Measurements from ENCODE around the gene GTF2A1.
A peak's percentile ranks its signal among the peaks of the same experiment; 100 is the strongest.

GTF2A1 gene

DNA sequence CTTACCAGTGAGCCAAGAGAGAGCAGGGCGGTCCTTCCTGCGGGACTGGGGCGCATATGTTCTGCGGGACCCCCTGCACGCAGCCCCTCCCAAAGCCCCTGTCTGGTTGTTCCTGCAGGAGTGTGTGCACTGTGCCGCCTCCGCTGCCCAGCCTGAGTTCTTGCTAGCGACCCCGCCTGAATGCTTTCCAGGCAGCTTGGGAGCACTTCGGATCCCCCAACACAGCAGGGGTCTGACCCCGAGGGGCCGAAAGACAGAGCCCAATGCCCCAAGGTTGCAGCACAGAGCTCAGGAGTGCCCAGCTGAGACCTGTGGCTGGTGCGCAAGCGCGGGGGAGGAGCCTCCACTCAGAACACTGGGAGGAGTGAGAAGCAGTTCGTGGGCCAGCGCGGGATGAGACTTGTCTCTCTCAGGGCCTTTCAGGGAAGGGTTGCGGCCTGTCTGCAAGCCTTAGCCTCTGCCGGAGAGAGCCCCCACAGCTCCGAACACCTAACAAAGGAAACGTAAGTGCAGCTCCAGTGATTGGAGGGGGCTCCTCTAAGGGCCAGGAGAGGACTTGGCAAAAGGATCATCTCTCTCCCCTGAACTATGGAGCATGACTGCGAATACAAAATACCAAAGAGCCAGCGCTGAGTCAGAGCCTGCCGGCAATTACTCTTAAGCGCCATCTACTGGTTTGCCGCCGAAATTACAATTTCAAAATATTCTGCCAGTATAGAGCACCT lies 50.5 kb downstream of the GTF2A1 start:
- peak overlapping the region; percentile 60 to 83 for H2BK12ac ChIP-seq (ENCODE audit: low read length in 2 of 2)
- peak overlapping the region; percentile 77 to 88 for H3K4ac ChIP-seq (ENCODE audit: low read depth in 1 of 2, low read length in 2 of 2)
- under 1% methylated on average over 28 of the region's 28 CpGs for WGBS
- peak overlapping the region; percentile 95 to 99 for H3K18ac ChIP-seq (ENCODE audit: low read depth in 1 of 2, low read length in 2 of 2)
- H2AK5ac ChIP-seq (ENCODE audit: low read length, severe bottlenecking): no peak overlapping the region
- peak overlapping the region; percentile 98 for H2AFZ ChIP-seq (ENCODE audit: low read depth, low read length)
- H3K36me3 ChIP-seq (ENCODE audit: control insufficient read depth in 1 of 2, insufficient read depth in 2 of 2, low read depth in 1 of 2, low read length in 2 of 2): peaks cover 0 to 4% of the 10 kb centered on the region in 2 experiments
- H4K91ac ChIP-seq (ENCODE audit: low read length): peak overlapping the region; percentile 89
- peak overlapping the region; percentile 85 for H3K9ac ChIP-seq (ENCODE audit: low read length)
- peak overlapping the region in 1 of 2 experiments; percentile 23 for H3K23ac ChIP-seq (ENCODE audit: low read length in 2 of 2)
- no peaks in the 10 kb centered on the region for H3K27me3 ChIP-seq (ENCODE audit: control insufficient read depth in 1 of 2, insufficient read depth in 1 of 2, low read length in 2 of 2)
- DNase-seq: peak; percentile 92
- H4K8ac ChIP-seq (ENCODE audit: low read length): peak overlapping the region; percentile 98
- H3K4me2 ChIP-seq (ENCODE audit: low read length, poor library complexity, severe bottlenecking): peak overlapping the region; percentile 74
- H2BK15ac ChIP-seq (ENCODE audit: low read depth, poor library complexity, severe bottlenecking): peak overlapping the region; percentile 100
- peak overlapping the region; percentile 99 for H3K27ac ChIP-seq (ENCODE audit: low read length, poor library complexity, severe bottlenecking)
- H3K4me3 ChIP-seq (ENCODE audit: insufficient read depth in 1 of 2, low read depth in 1 of 2, low read length in 2 of 2): peak overlapping the region; percentile 61 to 82
- H3K9me3 ChIP-seq (ENCODE audit: control insufficient read depth, low read length): no peaks in the 10 kb centered on the region
- H2BK120ac ChIP-seq (ENCODE audit: low read depth, low read length): no peak overlapping the region
- H3K4me1 ChIP-seq (ENCODE audit: control insufficient read depth, insufficient read depth, low read depth, low read length): peaks cover 6% of the 10 kb centered on the region
- H2BK5ac ChIP-seq (ENCODE audit: low read depth, low read length, poor library complexity, severe bottlenecking): peak overlapping the region; percentile 35
- H3K79me1 ChIP-seq (replicated peaks; ENCODE audit: low read length, poor library complexity, severe bottlenecking): peaks cover 2% of the 10 kb centered on the region
- H3K14ac ChIP-seq (ENCODE audit: low read length in 2 of 2): peak overlapping the region in 1 of 2 experiments; percentile 94

DNA sequence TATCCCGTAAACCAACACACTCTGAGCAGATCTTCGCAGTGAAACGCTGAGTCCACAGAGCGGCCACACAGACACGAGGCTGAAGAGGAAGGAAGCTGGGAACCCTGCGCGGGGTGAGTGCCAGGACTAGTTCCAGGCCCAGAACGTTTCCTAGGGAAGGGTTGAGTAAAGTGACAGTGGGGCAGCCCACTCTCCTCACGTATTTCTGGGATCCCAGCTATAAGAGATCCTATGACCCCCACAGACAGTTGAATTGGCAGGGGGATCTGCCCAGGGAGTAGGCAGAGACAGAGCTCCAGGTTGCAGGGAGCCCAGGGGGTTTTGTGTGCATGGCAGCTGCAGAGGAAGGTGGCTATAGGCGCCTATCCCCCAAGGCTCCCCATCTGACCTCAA lies 51.1 kb downstream of the GTF2A1 start:
- Histone ChIP-seq H3K27me3 (ENCODE audit: control insufficient read depth in 1 of 2, insufficient read depth in 1 of 2, low read length in 2 of 2) (no peaks in the 10 kb centered on the region), H3K14ac (ENCODE audit: low read length in 2 of 2) (peak overlapping the region in 1 of 2 experiments; percentile 94), H3K9me3 (ENCODE audit: control insufficient read depth, low read length) (no peaks in the 10 kb centered on the region), H3K4me2 (ENCODE audit: low read length, poor library complexity, severe bottlenecking) (peak overlapping the region; percentile 74), H3K4me1 (ENCODE audit: control insufficient read depth, insufficient read depth, low read depth, low read length) (peaks cover 6% of the 10 kb centered on the region), H2BK15ac (ENCODE audit: low read depth, poor library complexity, severe bottlenecking) (no peak overlapping the region), H2BK12ac (ENCODE audit: low read length in 2 of 2) (peak overlapping the region in 1 of 2 experiments; percentile 60), H3K36me3 (ENCODE audit: control insufficient read depth in 1 of 2, insufficient read depth in 2 of 2, low read depth in 1 of 2, low read length in 2 of 2) (peaks cover 0 to 4% of the 10 kb centered on the region in 2 experiments), H2AFZ (ENCODE audit: low read depth, low read length) (peak overlapping the region; percentile 98), H3K9ac (ENCODE audit: low read length) (peak overlapping the region; percentile 85), H3K4me3 (ENCODE audit: insufficient read depth in 1 of 2, low read depth in 1 of 2, low read length in 2 of 2) (peak overlapping the region; percentile 61 to 82), H3K27ac (ENCODE audit: low read length, poor library complexity, severe bottlenecking) (no peak overlapping the region), H2BK120ac (ENCODE audit: low read depth, low read length) (no peak overlapping the region), H3K18ac (ENCODE audit: low read depth in 1 of 2, low read length in 2 of 2) (peak overlapping the region; percentile 17 to 95), H3K23ac (ENCODE audit: low read length in 2 of 2) (peak overlapping the region in 1 of 2 experiments; percentile 23), H4K91ac (ENCODE audit: low read length) (peak overlapping the region; percentile 77), H2BK5ac (ENCODE audit: low read depth, low read length, poor library complexity, severe bottlenecking) (no peak overlapping the region), H4K8ac (ENCODE audit: low read length) (peak overlapping the region; percentile 98), H3K79me1 (replicated peaks; ENCODE audit: low read length, poor library complexity, severe bottlenecking) (peaks cover 2% of the 10 kb centered on the region), H3K4ac (ENCODE audit: low read depth in 1 of 2, low read length in 2 of 2) (peak overlapping the region in 1 of 2 experiments; percentile 77), H2AK5ac (ENCODE audit: low read length, severe bottlenecking) (no peak overlapping the region)
- 68% methylated on average over 8 of the region's 10 CpGs for WGBS
- peak; percentile 14 for DNase-seq

DNA sequence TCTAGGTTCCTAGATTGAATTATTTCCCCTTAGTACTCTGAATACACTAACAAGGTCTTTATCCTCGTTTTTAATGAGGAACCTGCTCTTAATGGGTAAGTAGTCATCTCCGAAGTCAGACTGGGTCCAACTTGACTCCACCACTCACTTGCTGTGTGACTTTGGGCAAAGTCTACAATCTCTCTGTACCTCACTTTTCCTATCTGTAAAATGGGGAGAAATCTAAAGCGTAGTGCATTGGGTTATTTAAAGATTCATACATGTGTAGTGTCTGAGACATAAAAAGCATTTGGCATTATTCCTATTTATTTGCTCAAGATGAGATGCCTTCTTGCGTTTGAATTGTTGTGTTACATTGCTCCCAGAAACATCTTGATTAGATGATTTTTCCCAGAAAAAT lies 51.5 kb downstream of the GTF2A1 start:
- no peaks in the 10 kb centered on the region for H3K27me3 ChIP-seq (ENCODE audit: control insufficient read depth in 1 of 2, insufficient read depth in 1 of 2, low read length in 2 of 2)
- peak overlapping the region; percentile 98 for H4K8ac ChIP-seq (ENCODE audit: low read length)
- H3K4me3 ChIP-seq (ENCODE audit: insufficient read depth in 1 of 2, low read depth in 1 of 2, low read length in 2 of 2): peak overlapping the region in 1 of 2 experiments; percentile 82
- H3K4me2 ChIP-seq (ENCODE audit: low read length, poor library complexity, severe bottlenecking): no peak overlapping the region
- H3K18ac ChIP-seq (ENCODE audit: low read depth in 1 of 2, low read length in 2 of 2): no peak overlapping the region
- H3K4ac ChIP-seq (ENCODE audit: low read depth in 1 of 2, low read length in 2 of 2): no peak overlapping the region
- H3K23ac ChIP-seq (ENCODE audit: low read length in 2 of 2): no peak overlapping the region
- no peak overlapping the region for H2BK120ac ChIP-seq (ENCODE audit: low read depth, low read length)
- H3K4me1 ChIP-seq (ENCODE audit: control insufficient read depth, insufficient read depth, low read depth, low read length): peaks cover 6% of the 10 kb centered on the region
- H3K36me3 ChIP-seq (ENCODE audit: control insufficient read depth in 1 of 2, insufficient read depth in 2 of 2, low read depth in 1 of 2, low read length in 2 of 2): peaks cover 0 to 1% of the 10 kb centered on the region in 2 experiments
- H2BK12ac ChIP-seq (ENCODE audit: low read length in 2 of 2): no peak overlapping the region
- H2AK5ac ChIP-seq (ENCODE audit: low read length, severe bottlenecking): no peak overlapping the region
- DNase-seq: no peak
- 100% methylated on average over 3 of the region's 4 CpGs for WGBS
- H2AFZ ChIP-seq (ENCODE audit: low read depth, low read length): no peak overlapping the region
- H3K14ac ChIP-seq (ENCODE audit: low read length in 2 of 2): no peak overlapping the region
- H3K79me1 ChIP-seq (replicated peaks; ENCODE audit: low read length, poor library complexity, severe bottlenecking): peaks cover 2% of the 10 kb centered on the region
- no peak overlapping the region for H2BK15ac ChIP-seq (ENCODE audit: low read depth, poor library complexity, severe bottlenecking)
- no peak overlapping the region for H3K27ac ChIP-seq (ENCODE audit: low read length, poor library complexity, severe bottlenecking)
- no peak overlapping the region for H4K91ac ChIP-seq (ENCODE audit: low read length)
- peak overlapping the region; percentile 85 for H3K9ac ChIP-seq (ENCODE audit: low read length)
- no peak overlapping the region for H2BK5ac ChIP-seq (ENCODE audit: low read depth, low read length, poor library complexity, severe bottlenecking)
- H3K9me3 ChIP-seq (ENCODE audit: control insufficient read depth, low read length): no peaks in the 10 kb centered on the region

DNA sequence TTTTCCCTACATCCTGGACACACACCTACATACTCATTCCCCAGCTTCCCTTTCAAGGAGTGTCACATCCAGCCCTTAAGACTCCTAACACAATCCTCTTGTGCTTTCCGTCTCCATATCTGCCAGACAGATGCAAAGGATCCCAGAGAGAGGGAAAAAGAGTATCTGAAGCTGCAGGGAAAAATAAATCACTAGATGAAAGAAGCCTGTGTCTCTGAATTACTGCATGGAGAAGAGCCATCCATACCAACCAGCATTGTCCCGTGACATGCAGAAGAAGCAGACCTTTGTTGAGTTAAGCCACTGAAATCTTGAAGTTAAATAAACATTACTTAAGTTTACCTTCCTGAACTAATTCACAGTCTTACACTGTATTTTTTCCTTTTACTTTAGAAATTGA lies 54.6 kb downstream of the GTF2A1 start:
- Histone ChIP-seq H3K4me3 (ENCODE audit: insufficient read depth in 1 of 2, low read depth in 1 of 2, low read length in 2 of 2) (no peak overlapping the region), H3K9me3 (ENCODE audit: control insufficient read depth, low read length) (no peaks in the 10 kb centered on the region), H2AFZ (ENCODE audit: low read depth, low read length) (no peak overlapping the region), H3K9ac (ENCODE audit: low read length) (no peak overlapping the region), H3K23ac (ENCODE audit: low read length in 2 of 2) (no peak overlapping the region), H3K4ac (ENCODE audit: low read depth in 1 of 2, low read length in 2 of 2) (no peak overlapping the region), H3K36me3 (ENCODE audit: control insufficient read depth in 1 of 2, insufficient read depth in 2 of 2, low read depth in 1 of 2, low read length in 2 of 2) (no peaks in the 10 kb centered on the region), H4K8ac (ENCODE audit: low read length) (no peak overlapping the region), H3K79me1 (replicated peaks; ENCODE audit: low read length, poor library complexity, severe bottlenecking) (peaks cover 2% of the 10 kb centered on the region), H2BK5ac (ENCODE audit: low read depth, low read length, poor library complexity, severe bottlenecking) (no peak overlapping the region), H3K14ac (ENCODE audit: low read length in 2 of 2) (no peak overlapping the region), H2BK120ac (ENCODE audit: low read depth, low read length) (no peak overlapping the region), H4K91ac (ENCODE audit: low read length) (no peak overlapping the region), H3K4me2 (ENCODE audit: low read length, poor library complexity, severe bottlenecking) (no peak overlapping the region), H3K4me1 (ENCODE audit: control insufficient read depth, insufficient read depth, low read depth, low read length) (peaks cover 8% of the 10 kb centered on the region), H3K27ac (ENCODE audit: low read length, poor library complexity, severe bottlenecking) (no peak overlapping the region), H2AK5ac (ENCODE audit: low read length, severe bottlenecking) (no peak overlapping the region), H3K27me3 (ENCODE audit: control insufficient read depth in 1 of 2, insufficient read depth in 1 of 2, low read length in 2 of 2) (no peaks in the 10 kb centered on the region), H2BK15ac (ENCODE audit: low read depth, poor library complexity, severe bottlenecking) (no peak overlapping the region), H3K18ac (ENCODE audit: low read depth in 1 of 2, low read length in 2 of 2) (no peak overlapping the region), H2BK12ac (ENCODE audit: low read length in 2 of 2) (no peak overlapping the region)
- 90% methylated on average over 2 of the region's 2 CpGs for WGBS
- DNase-seq: no peak

Measured in mesenchymal stem cell (in vitro differentiated cells and primary cell).